OCI-M1 (cell line): ENCODE data around the gene VARS2.
A peak's percentile ranks its signal among the peaks of the same experiment; 100 is the strongest.

ENCODE experiments used
- DNase-seq: peaks from one replicate; lab custom pipeline; 2025; lab: John Stamatoyannopoulos, UW

Gene VARS2

DNA sequence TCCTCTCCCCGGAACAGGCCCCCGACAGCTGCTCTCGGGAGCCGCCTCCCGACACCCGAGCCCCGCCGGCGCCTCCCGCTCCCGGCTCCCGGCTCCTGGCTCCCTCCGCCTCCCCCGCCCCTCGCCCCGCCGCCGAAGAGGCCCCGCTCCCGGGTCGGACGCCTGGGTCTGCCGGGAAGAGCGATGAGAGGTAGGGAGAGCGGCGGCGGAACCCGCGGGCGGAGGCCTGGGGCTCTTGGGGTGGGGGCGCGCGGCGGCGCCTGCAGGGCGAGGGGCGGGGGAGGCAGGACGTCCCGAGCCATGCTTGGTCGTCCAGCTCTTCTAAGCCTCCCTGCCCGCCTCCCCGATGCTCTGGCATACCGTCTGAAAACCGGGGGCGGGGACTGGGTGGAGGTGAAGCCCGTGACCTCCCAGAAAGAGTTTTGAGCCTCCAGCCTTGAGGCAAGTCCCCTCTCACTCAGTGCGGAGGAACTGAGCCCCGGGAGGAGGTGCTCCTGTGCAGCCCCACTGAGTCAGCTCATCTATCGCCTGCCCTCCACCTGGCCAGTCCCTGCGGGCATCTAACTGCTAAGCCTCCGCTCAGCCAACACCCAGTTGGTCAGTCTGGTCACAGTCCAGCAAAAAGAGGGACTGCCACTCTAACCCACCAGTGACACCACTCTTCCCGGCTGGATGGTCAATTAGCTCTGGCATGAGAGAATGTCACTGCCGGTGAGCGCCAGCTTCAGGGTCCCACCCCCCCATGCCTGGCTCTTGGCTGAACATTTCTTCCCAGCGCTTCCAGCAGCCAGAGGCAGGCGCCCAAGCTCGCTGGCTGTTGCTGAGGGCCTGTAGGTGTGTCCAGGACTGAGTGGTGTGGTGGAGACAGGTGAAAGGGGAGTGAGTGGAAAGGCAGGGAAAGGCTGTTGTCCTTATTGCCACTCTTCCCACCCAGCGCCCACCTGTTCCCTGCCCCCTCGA lies 29.2 kb upstream of the VARS2 start:
- peak; percentile 30 for DNase-seq

DNA sequence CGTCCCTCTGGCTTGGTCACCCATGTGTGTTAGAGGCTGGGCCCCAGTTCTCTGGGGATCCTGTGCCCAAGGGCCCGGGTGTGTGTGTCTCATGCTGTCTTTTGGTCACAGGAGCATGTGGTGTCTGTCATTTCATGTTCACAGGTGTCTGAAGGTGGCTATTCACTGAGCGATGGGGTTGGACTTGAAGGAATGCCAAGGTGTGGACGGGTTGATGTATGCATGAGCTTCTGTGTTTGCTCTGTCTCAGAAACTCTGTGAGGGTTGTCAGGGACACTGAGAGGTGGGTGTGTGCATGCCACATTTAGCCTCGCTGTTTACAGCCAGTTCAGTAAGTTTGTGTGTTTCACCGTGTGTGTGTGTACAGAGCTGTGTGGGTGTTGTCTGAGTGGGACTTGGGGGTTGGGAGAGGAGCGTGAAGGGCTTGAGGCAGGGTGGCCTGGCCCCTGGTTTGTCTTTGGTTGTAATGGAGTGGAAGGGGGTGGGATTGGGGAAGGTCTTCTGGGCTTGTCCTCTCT lies 28.5 kb upstream of the VARS2 start:
- DNase-seq = no peak

DNA sequence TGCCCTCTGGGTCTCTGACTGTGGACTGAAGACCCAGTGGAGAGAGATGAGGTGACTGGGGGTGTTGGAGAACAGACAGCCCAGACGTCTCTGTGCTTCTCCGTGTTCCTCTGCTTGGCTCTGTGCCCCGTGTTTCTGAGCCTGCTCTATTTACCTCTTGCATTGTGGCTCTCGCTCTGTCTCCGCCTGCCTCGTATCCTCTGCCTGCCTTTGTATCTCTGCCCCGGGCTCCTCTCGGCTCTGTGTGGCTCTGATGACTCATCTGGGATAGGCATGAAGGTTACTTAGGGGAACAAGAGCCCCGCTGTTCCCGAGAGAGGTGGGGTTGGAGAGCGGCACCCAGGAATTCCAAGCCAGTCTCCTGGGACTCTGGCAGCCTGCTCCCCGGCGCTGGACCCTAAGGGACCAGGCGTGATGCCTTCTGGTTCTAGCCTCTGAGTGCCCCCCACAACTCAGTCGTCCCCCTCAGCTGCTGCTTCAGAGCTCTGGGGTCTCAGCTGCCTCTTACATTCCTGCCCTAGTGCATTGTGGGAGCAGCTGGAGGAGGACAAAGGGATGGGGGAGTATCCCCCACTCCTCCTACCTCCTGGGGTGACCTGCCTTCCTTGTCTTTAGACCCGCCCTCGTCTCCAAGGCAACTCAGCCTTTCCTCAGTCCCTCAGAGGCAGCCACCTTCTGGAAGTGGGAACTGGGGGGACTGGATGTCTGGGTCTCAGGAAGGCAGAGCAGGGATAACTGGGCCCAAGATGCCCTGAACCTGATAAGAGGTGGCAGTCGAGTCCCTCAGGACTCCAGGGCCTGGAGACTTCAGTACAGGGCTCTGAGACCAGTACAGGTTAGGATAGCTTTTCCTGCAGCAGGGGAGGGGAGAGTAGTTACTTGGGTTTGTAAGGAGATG lies 27.8 kb upstream of the VARS2 start:
- DNase-seq = no peak

DNA sequence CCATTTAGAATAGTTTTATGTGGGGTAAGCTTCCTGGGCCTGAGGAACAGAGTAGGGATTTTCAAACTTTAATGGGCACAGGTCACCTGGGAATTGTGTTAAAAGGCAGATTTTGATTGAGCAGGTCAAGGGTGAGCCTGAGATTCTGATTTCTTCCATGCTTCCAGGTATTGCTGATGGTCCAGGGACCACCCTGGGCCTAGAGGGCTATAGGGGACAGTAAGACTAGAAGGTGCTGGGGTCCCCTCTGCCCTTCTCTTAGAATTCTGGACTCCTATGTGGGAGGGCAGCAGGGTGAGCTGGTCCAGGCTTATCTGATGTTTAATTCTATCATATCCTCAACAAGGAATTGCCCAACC lies 27.2 kb upstream of the VARS2 start:
- no peak for DNase-seq

DNA sequence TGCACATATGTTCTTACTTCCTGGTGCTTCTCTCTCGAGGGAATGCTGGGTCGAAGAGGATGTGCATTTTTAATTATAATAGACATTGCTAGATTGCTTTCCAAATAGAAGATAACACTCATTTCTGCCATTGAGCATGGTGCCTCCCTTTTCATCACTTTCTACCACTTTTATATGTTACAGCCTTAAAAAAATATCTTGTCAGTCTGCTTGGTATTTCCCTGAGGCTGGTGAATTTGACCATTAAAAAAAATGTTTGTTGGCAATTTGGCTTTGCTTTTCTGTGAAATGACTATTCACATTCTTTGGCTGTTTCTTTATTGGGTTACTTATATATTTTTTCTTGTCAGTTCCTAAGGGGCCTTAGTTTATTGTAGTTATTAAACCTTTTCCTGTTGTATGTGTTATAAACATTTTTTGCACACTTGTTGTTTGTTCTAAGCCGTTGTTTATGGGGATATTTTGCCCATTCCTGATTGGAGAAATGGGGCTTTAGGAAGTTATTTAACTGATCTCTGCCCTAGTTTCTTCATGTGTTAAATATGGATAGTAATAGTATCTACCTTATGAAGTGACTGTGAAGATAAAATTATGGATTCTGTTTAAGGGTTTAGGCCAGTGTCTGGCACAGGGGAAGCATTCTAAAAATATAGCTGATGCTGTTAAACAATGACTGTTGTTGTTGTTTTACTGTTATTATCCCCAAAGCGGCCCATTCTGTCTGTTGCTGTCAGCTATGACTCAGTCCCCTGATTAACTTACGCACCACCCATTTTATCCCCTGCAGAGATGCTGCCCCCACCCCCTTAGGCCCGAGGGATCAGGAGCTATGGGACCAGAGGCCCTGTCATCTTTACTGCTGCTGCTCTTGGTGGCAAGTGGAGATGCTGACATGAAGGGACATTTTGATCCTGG lies 25.9 kb upstream of the VARS2 start:
- no peak for DNase-seq

DNA sequence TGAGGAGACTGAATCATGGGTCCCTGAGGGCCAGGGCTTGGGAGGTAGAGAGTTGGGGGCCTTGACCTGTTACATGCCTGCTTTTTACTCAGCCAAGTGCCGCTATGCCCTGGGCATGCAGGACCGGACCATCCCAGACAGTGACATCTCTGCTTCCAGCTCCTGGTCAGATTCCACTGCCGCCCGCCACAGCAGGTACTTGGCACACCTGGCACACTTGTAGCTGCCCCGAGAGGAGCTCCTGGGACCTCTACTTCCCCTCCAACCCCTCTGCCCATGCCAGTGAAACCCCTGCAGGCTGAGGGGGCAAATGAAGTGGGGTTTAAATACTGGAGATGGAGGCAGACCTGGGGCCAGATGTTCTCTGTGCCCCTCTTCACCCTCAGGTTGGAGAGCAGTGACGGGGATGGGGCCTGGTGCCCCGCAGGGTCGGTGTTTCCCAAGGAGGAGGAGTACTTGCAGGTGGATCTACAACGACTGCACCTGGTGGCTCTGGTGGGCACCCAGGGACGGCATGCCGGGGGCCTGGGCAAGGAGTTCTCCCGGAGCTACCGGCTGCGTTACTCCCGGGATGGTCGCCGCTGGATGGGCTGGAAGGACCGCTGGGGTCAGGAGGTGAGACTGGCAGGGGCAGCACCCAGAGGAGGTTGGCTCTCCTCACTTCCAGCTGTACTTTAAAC lies 25.1 kb upstream of the VARS2 start:
- DNase-seq = no peak

DNA sequence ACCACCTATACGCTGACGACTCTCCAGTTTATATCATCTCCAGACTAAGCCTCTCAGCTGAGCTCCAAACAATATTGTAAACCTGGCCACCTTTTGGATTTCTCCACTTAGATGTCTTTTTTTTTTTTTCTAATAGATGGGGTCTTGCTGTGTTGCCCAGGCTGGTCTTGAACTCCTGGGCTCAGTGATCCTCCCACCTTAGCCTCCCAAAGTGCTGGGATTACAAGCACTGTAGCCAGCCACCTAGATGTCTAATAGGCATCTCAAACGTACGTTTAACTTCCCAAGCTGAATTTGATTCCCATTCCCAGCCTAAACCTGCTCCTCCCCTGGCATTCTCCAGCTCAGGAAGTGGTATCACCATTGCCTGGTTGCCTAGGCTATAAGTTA lies 24.5 kb upstream of the VARS2 start:
- no peak for DNase-seq

DNA sequence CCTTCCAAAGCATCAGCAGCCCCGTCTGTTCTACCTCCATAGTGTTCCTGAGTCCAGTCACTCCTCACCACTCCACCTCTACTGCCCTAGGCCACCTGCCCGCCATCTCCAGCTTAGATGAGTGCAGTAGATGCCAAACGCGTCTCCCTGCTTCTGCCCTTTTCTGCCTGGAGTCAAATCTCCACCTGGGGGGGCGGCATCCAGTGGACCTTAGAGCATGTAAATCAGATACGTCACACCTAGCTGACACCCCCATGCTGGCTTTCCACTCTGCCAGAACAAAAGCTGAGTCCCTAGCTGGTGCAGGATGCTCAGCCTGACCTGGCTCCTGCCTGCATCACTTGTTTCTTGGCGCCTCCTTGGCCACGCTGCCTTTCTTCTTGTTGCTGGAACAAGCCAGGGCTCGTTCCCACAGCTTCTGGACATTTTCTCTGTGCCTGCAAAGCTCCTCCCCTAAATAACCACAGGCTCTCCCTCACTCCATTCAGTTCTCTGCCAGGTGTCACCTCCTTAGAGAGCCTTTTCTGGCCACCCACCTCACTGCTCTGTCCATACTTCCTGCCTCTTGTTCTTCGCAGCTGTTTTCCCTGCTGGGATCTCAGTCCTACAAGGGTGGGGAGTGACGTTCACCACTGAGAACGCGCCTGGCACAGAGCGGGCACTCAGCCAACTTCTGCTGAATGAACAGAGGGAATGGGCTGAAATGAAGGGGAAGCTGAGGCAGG lies 24.0 kb upstream of the VARS2 start:
- no peak for DNase-seq

DNA sequence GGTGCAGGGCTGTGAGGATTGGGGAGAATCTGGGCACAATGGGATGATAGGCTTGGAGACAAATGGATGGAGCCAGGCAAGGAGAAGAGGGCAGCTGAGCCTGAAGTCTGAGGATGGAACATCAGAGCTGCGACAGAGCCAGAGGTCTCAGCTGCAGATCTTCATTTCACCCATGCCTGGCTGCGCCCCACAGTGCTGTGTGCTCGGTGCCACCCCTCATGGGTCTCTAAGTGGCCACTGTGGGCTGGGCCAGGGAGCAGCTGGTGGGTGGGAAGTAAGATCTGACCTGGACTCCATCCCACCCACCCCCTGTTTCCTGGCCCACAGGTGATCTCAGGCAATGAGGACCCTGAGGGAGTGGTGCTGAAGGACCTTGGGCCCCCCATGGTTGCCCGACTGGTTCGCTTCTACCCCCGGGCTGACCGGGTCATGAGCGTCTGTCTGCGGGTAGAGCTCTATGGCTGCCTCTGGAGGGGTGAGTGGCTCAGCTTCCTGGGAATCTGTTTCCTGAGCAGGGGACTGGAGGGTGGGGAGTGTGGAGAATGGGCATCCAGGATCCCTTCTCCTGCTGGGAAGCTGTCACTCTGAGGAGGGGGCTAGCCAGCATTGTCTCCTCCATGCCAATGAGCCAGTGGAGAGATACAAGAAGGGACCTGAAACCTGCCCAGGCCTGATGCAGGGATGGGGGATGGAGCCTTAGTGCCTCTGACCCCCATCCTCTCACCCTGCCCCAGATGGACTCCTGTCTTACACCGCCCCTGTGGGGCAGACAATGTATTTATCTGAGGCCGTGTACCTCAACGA lies 23.2 kb upstream of the VARS2 start:
- DNase-seq = no peak

DNA sequence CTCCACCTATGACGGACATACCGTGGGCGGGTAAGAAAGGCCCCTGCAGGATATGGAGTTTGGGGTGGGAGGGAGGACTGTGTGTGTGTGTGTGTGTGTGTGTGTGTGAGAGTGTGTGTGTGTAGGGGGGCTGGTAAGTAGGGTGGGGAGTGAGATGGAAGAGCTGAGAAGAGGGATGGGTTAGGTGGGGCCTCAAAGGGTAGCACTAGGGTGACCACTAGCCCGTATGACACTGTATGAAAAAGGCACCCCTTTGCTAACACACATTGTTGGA lies 22.7 kb upstream of the VARS2 start:
- DNase-seq = no peak

DNA sequence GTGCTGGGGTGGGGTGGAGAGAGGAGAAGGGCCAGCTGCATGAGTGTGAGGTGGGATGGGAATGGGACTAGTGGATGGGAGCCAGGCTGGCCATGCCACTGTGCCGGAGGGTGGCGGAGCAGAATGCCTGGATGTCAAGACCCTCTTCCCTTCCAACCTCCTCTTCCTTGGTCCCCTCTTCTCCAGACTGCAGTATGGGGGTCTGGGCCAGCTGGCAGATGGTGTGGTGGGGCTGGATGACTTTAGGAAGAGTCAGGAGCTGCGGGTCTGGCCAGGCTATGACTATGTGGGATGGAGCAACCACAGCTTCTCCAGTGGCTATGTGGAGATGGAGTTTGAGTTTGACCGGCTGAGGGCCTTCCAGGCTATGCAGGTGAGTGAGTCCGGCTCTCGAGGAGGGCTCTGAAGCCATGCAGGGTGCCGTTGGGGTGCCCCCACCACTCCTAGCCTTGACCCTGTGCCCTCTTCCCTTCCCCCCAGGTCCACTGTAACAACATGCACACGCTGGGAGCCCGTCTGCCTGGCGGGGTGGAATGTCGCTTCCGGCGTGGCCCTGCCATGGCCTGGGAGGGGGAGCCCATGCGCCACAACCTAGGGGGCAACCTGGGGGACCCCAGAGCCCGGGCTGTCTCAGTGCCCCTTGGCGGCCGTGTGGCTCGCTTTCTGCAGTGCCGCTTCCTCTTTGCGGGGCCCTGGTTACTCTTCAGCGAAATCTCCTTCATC lies 22.1 kb upstream of the VARS2 start:
- DNase-seq = no peak

DNA sequence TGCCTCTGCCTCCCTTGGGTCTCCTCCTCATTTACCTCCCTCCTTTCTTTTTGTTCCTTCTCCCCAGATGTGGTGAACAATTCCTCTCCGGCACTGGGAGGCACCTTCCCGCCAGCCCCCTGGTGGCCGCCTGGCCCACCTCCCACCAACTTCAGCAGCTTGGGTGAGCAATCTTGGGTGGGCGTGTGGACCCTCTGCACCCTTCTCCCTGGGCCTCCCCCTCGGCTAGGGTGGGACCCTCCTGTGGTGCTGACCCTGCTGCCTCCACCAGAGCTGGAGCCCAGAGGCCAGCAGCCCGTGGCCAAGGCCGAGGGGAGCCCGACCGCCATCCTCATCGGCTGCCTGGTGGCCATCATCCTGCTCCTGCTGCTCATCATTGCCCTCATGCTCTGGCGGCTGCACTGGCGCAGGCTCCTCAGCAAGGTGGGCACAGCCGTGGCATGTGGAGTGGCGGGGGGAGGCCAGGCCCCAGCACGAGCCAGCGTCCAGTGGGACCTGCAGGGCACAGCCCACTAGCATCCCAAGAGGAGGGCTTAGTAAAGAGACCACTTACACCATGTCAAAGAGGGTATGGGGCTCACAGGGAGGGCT lies 20.9 kb upstream of the VARS2 start:
- DNase-seq = no peak

DNA sequence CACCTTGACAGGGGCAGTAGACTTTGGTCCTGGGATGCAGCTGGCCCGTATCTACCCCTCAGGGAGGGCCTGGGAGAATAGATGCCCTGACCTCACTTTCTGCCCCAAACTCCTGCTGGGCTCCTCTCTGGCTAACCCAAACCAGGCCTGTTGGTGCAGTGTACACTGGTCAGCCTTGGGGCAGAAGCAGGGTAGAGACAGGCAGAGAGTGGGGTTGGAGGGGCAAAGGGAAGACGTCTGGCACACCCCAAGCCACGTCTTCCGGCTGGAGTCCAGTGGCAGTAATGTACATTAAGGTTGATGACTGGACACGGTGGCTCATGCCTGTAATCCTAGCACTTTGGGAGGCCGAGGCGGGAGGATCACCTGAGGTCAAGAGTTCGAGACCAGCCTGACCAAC lies 20.4 kb upstream of the VARS2 start:
- DNase-seq = no peak

DNA sequence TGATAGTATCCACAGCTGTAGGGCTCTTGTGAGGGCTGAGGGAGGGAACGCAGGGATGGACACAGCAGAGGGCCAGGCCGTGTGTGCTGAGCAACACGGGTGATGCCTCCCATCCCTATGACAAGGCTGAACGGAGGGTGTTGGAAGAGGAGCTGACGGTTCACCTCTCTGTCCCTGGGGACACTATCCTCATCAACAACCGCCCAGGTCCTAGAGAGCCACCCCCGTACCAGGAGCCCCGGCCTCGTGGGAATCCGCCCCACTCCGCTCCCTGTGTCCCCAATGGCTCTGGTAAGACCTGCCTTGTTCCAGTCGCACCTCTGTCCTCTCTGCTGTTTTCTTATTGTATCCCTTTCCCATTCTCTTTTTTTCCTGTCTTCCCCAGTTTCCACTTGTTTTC lies 19.7 kb upstream of the VARS2 start:
- no peak for DNase-seq

DNA sequence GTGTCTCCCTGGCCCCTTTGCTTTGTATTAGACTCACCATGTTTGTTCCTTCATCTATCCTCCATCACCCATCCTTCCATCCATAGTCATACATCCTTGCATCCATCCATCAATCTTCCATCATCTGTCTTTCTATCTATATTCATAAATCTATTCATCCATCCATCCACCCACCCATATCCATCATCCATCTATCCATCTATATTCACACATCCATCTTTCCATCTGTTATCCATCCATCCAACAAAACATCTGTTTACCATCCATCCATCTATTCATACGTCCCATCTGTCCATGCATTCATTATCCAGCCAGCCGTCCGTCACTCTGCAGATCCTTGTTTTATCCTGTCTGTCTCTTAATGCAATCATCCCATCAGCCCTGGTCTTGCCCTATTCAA lies 19.1 kb upstream of the VARS2 start:
- no peak for DNase-seq

DNA sequence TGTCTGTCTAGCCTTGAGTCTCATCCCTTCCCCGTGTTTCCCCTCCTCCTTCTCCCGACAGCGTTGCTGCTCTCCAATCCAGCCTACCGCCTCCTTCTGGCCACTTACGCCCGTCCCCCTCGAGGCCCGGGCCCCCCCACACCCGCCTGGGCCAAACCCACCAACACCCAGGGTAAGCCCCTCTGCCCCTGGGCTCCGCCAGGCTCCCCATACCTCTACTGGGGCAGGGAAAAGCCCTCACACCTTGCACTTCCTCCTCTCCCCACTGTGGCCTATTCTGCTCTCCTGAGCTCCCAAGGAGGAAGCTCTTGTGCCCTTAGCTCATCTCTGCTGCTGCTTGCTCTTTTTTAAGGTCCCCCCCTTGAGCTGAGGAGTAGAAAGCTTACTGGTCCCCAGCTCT lies 18.7 kb upstream of the VARS2 start:
- DNase-seq = no peak

DNA sequence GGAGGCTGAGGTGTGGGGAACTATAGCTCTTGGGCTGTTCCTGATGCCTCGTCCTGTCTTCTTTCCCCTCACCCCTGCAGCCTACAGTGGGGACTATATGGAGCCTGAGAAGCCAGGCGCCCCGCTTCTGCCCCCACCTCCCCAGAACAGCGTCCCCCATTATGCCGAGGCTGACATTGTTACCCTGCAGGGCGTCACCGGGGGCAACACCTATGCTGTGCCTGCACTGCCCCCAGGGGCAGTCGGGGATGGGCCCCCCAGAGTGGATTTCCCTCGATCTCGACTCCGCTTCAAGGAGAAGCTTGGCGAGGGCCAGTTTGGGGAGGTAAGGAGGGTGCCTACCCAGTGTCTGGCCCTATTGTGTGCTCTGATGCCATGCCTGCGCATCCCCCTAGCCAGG lies 17.5 kb upstream of the VARS2 start:
- DNase-seq = no peak

DNA sequence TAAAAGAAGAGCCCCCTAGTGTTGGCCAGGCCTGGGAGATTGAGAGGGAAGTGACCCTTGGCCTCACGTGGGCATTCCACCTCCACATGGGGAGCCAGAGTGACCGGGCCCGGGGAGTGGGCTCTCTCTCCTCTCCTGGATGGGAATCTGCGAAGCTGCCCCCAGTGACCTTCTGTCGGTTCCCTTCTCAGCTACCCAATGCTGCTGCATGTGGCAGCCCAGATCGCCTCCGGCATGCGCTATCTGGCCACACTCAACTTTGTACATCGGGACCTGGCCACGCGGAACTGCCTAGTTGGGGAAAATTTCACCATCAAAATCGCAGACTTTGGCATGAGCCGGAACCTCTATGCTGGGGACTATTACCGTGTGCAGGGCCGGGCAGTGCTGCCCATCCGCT lies 16.2 kb upstream of the VARS2 start:
- DNase-seq = no peak
